Measurements from ENCODE around the gene RAB11B. TPM values are rescaled to one million over a fixed set of nuclear protein-coding genes. Genes with fewer than 3 reads are reported as not detected.

RAB11B gene
- total RNA-seq, 4 donors from 2014 or later = 40.6 to 125 (median 56.8) TPM

DNA sequence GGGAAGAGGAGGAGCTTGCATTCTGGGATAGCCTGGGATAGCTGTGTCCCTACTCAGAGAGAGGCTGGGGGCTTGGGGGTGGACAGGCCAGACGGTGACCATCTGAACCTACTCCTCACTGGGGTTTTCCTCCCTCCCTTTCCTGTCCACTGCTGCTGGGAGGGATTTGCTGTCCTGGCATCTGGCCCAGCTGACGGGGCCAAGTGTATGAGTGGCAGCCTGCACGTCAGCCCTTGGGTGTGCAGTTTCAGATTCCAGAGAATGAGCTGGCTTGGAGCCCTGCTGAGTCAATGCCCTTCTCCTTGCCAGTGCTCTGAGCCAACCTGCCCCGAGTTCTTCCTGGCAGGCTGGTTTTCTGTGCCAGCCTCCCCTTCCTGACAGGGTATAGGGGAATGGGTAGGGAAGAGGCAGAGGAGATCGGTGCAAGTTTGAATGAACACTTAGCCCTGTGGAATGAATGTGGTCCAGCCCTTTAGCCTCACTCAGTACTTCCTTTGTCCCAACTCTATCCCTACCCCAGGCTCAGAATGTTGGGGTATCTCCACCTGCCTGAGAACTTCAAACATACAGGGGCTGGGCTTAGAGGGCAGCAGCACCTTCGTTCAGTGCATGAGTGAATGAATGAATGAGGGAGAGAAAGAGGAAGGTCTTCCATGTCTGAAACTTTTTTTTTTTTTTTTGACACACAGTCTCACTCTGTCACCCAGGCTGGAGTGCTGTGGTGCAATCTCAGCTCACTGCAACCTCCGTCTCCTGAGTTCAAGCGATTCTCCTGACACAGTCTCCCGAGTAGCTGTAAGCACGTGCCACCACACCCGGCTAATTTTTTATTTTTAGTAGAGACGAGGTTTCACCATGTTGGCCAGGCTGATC lies 28.0 kb upstream of the RAB11B start:
- intact Hi-C loops (cut with DNase I; ENCODE audit: low total_unique reads) = no loop called here
- DNase-seq (ENCODE audit: low spot score in 2 of 2) = peak; percentile 96 to 99
- no peak for TF ChIP-seq POLR2A (IDR thresholded peaks at IDR 0.05)
- TF ChIP-seq, protein P1, sequence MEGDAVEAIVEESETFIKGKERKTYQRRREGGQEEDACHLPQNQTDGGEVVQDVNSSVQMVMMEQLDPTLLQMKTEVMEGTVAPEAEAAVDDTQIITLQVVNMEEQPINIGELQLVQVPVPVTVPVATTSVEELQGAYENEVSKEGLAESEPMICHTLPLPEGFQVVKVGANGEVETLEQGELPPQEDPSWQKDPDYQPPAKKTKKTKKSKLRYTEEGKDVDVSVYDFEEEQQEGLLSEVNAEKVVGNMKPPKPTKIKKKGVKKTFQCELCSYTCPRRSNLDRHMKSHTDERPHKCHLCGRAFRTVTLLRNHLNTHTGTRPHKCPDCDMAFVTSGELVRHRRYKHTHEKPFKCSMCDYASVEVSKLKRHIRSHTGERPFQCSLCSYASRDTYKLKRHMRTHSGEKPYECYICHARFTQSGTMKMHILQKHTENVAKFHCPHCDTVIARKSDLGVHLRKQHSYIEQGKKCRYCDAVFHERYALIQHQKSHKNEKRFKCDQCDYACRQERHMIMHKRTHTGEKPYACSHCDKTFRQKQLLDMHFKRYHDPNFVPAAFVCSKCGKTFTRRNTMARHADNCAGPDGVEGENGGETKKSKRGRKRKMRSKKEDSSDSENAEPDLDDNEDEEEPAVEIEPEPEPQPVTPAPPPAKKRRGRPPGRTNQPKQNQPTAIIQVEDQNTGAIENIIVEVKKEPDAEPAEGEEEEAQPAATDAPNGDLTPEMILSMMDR (IDR thresholded peaks at IDR 0.05) = no peak
- 5 to 17% methylated on average over 12 of the region's 12 CpGs for WGBS, 2 donors
- H3K4me3 ChIP-seq (ENCODE audit: low read depth, poor library complexity, severe bottlenecking) = no peak overlapping the region

DNA sequence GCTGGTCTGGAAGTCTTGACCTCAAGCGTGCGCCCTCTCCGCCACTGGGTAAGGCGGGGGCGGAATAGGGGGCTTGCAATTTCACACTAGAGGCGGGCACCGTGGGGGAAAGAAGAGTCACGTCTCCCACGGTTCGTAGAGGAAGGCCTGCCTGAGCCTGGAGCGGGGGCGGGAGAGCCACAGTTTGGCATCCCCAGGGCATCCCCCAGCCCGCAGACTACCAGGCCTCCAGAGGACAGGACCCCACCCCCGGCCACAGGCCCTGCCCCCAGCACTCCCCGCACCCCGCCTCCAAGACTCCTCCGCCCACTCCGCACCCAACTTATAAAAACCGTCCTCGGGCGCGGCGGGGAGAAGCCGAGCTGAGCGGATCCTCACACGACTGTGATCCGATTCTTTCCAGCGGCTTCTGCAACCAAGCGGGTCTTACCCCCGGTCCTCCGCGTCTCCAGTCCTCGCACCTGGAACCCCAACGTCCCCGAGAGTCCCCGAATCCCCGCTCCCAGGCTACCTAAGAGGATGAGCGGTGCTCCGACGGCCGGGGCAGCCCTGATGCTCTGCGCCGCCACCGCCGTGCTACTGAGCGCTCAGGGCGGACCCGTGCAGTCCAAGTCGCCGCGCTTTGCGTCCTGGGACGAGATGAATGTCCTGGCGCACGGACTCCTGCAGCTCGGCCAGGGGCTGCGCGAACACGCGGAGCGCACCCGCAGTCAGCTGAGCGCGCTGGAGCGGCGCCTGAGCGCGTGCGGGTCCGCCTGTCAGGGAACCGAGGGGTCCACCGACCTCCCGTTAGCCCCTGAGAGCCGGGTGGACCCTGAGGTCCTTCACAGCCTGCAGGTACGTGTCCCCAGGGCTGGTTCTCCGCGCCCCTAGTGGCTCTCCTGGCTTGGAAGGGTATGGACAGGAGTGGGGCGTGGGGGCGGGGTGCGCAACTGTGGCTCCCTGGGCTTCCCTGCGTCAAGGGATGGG lies 26.1 kb upstream of the RAB11B start, which contains the start of gene ANGPTL4:
Gene ANGPTL4 (plus strand): TSS at position 353 of the 969 bp plus-strand sequence. CDS start 167 bp downstream, at position 520.
- intact Hi-C loops (cut with DNase I; ENCODE audit: low total_unique reads) = no loop called here
- WGBS, 2 donors = 1% methylated on average over 33 to 60 of the region's 81 CpGs
- DNase-seq (ENCODE audit: low spot score in 2 of 2) = peak; percentile 77 to 96
- H3K4me3 ChIP-seq (ENCODE audit: low read depth, poor library complexity, severe bottlenecking) = peak within 1 kb of the TSS; percentile 64
- TF ChIP-seq, protein P1 (IDR thresholded peaks at IDR 0.05) = no peak
- peak in 1 of 2 donors; percentile 8 for TF ChIP-seq POLR2A (IDR thresholded peaks at IDR 0.05)

DNA sequence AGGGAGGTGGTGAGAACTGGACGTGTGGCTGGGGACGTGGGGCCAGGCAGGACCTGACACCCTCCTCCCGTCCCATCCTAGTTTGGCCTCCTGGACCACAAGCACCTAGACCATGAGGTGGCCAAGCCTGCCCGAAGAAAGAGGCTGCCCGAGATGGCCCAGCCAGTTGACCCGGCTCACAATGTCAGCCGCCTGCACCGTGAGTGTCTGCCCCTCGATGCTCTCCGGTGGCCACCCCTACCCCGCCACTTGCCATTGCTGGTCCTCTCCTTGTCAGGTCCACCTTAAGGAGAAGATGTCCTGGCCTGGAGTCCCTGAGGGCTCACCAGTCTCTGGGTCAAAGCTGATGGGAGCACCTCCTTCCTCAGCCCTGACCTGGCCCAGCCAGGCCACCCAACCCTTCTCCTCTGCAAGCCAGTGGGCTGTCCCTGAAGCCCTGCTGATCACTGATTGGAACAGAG lies 24.0 kb upstream of the RAB11B start:
- DNase-seq (ENCODE audit: low spot score in 2 of 2) = no peak
- TF ChIP-seq, protein P1 (IDR thresholded peaks at IDR 0.05) = no peak
- TF ChIP-seq POLR2A (IDR thresholded peaks at IDR 0.05) = no peak
- intact Hi-C loops (cut with DNase I; ENCODE audit: low total_unique reads) = no loop called here
- 92 to 93% methylated on average over 11 of the region's 11 CpGs for WGBS, 2 donors
- H3K4me3 ChIP-seq (ENCODE audit: low read depth, poor library complexity, severe bottlenecking) = no peak overlapping the region

GRCh38 chr19:8366961-8367326 lies 23.2 kb upstream of the RAB11B start:
- 63 to 65% methylated on average over 13 of the region's 13 CpGs for WGBS, 2 donors

More at GRCh38 chr19:8366961-8367326, 23.2 kb upstream of the RAB11B start:
- no peak for DNase-seq (ENCODE audit: low spot score in 2 of 2)
- no peak for TF ChIP-seq POLR2A (IDR thresholded peaks at IDR 0.05)
- TF ChIP-seq, protein P1 (IDR thresholded peaks at IDR 0.05) = no peak
- intact Hi-C loops (cut with DNase I; ENCODE audit: low total_unique reads) = no loop called here
- no peak overlapping the region for H3K4me3 ChIP-seq (ENCODE audit: low read depth, poor library complexity, severe bottlenecking)
